OCI-LY7 (cell line): ENCODE results near the gene GBA2. TPM values are rescaled to one million over a fixed set of nuclear protein-coding genes. Genes with fewer than 3 reads are reported as not detected.

Experiments
- BruUV-seq: library from RNA; stranded (reverse); fragments of 400-500 nt; replicated peaks from 2 replicates; lab custom pipeline; 2021; lab: Mats Ljungman, UMichigan
- CTCF ChIA-PET: fragments of 300-600 bp; sonication (Branson Sonifier 250); formaldehyde crosslinking; loops from one replicate; lab custom pipeline; 2022; ENCODE audit warnings: antibody characterized with exemption; ENCODE audit not compliant: unreplicated experiment; lab: Charles Lee
- POLR2A ChIA-PET: fragments of 300-600 bp; sonication (Branson Sonifier 250); formaldehyde crosslinking; loops from one replicate; lab custom pipeline; 2022; ENCODE audit warnings: antibody characterized with exemption; lab: Charles Lee
- DNase-seq: peaks from one replicate; pipeline ENCODE4 v3.0.0-alpha.2; 2015; ENCODE audit warnings: low spot score
- H2AFZ ChIP-seq: fragments of 200-600 bp; sonication (generic), shearing (Covaris generic); 2 replicates; pipeline ENCODE4 v1.6.1; 2014; ENCODE audit warnings: mild to moderate bottlenecking, antibody characterized with exemption, low read length, moderate library complexity
- H3K27ac ChIP-seq: fragments of 200-600 bp; sonication (generic); 2 replicates; pipeline ENCODE4 v1.5.1; 2014; ENCODE audit warnings: mixed run types, low read depth, mild to moderate bottlenecking, moderate library complexity, low read length, inconsistent platforms; ENCODE audit not compliant: poor library complexity, severe bottlenecking
- H3K36me3 ChIP-seq: fragments of 200-600 bp; sonication (generic); 2 replicates; pipeline ENCODE4 v1.6.1; 2014; ENCODE audit warnings: mild to moderate bottlenecking, antibody characterized with exemption, low read length, moderate library complexity, mixed read lengths; ENCODE audit not compliant: insufficient read depth
- H3K4me1 ChIP-seq: fragments of 200-600 bp; sonication (generic); 2 replicates; pipeline ENCODE4 v1.5.1; 2014; ENCODE audit warnings: mild to moderate bottlenecking, low read length; ENCODE audit not compliant: insufficient read depth, poor library complexity, severe bottlenecking
- H3K4me2 ChIP-seq: fragments of 200-600 bp; sonication (generic); 2 replicates; pipeline ENCODE4 v1.6.1; 2014; ENCODE audit warnings: mild to moderate bottlenecking, low read length
- H3K4me3 ChIP-seq: fragments of 200-600 bp; sonication (generic); 2 replicates; pipeline ENCODE4 v1.5.1; 2014; ENCODE audit warnings: mild to moderate bottlenecking, low read depth, low read length; ENCODE audit not compliant: poor library complexity, severe bottlenecking
- H3K79me2 ChIP-seq: fragments of 200-600 bp; sonication (generic); 2 replicates; pipeline ENCODE4 v1.6.1; 2016; ENCODE audit warnings: low read depth, mild to moderate bottlenecking, low read length, moderate library complexity, mixed read lengths; ENCODE audit not compliant: insufficient read depth
- H3K9me2 ChIP-seq: fragments of 200-600 bp; sonication (generic); 2 replicates; pipeline ENCODE4 v1.6.1; 2016; ENCODE audit warnings: mild to moderate bottlenecking, low read length, mixed read lengths; ENCODE audit not compliant: insufficient read depth
- H3K9me3 ChIP-seq: fragments of 200-600 bp; sonication (generic); 2 replicates; pipeline ENCODE4 v1.6.1; 2014; ENCODE audit warnings: mild to moderate bottlenecking, mixed run types, low read length, mixed read lengths
- H4K20me1 ChIP-seq: fragments of 200-600 bp; sonication (generic); 2 replicates; pipeline ENCODE4 v1.6.1; 2014; ENCODE audit warnings: mild to moderate bottlenecking, antibody characterized with exemption, low read length, moderate library complexity, mixed read lengths; ENCODE audit not compliant: insufficient read depth
- CTCF ChIP-seq: fragments of 200-600 bp; sonication (generic); conservative IDR thresholded peaks from 2 replicates; pipeline ENCODE4 v1.5.1; 2014; ENCODE audit warnings: mild to moderate bottlenecking, antibody characterized with exemption, low read length, moderate library complexity, mixed read lengths
- EZH2phosphoT487 ChIP-seq: fragments of 200-600 bp; sonication (generic); IDR thresholded peaks from 2 replicates; pipeline ENCODE4 v1.6.1; 2018; ENCODE audit warnings: low read depth, borderline replicate concordance, mild to moderate bottlenecking, mixed run types, antibody characterized with exemption, low read length, moderate library complexity, mixed read lengths
- intact Hi-C: fragments of 100-400 bp; cut with micrococcal nuclease; formaldehyde crosslinking; loops from one replicate; pipeline ENCODE4 v1.10.0; 2022; ENCODE audit not compliant: unreplicated experiment
- total RNA-seq, 2 experiments: library from RNA; depleted of rRNA in 1 of 2; stranded (reverse); fragments of >200 nt in 1 of 2; shearing (Covaris generic) in 1 of 2; gene quantifications; 2 replicates each; pipeline ENCODE4 v1.2.3, GENCODE V29; 2014 to 2022

The GBA2 gene
- total RNA-seq, 2 experiments from 2014 or later, result 66.0 to 68.2 TPM

- DNase-seq, result no peak
- Histone ChIP-seq H2AFZ (no peak overlapping the region), H3K4me1 (peaks cover 47% of the 10 kb centered on the region), H3K9me3 (no peaks in the 10 kb centered on the region), H3K9me2 (no peaks in the 10 kb centered on the region), H4K20me1 (no peaks in the 10 kb centered on the region), H3K79me2 (no peaks in the 10 kb centered on the region; the same call in 1 of the 2 replicates), H3K36me3 (peaks cover 9% of the 10 kb centered on the region), H3K4me3 (no peak overlapping the region), H3K4me2 (no peak overlapping the region), H3K27ac (no peak overlapping the region)
- POLR2A ChIA-PET, result interaction anchor here (0.6 to 2.0 kb wide), 4 partner anchors 12 to 158 kb away, joined by 3 to 4 read pairs (median 3); partner anchors contain the start of gene ARHGEF39
- intact Hi-C loops, result no loop called here
- no peak for TF ChIP-seq EZH2phosphoT487
- no peak for TF ChIP-seq CTCF
- CTCF ChIA-PET, result interaction anchor here (1.0 kb wide), 1 partner anchor 10 kb away, joined by 4 read pairs; no protein-coding TSS in a partner anchor
- no TSS peak for BruUV-seq
These were observed 29.5 kb upstream of the GBA2 start for GRCh38 chr9:35778496-35778895.

GRCh38 chr9:35776018-35776417 lies 27.0 kb upstream of the GBA2 start:
- peak; percentile 95 for DNase-seq
- Histone ChIP-seq H2AFZ (no peak overlapping the region; the same call in 1 of the 2 replicates), H4K20me1 (no peaks in the 10 kb centered on the region), H3K9me3 (no peaks in the 10 kb centered on the region), H3K9me2 (no peaks in the 10 kb centered on the region), H3K79me2 (no peaks in the 10 kb centered on the region; the same call in 1 of the 2 replicates), H3K36me3 (peaks cover 5% of the 10 kb centered on the region), H3K4me3 (peak overlapping the region; percentile 39), H3K27ac (peak overlapping the region; percentile 89), H3K4me2 (peak overlapping the region; percentile 76), H3K4me1 (peaks cover 58% of the 10 kb centered on the region)
- TF ChIP-seq CTCF, result no peak
- no peak for TF ChIP-seq EZH2phosphoT487
- CTCF ChIA-PET, result interaction anchor here (0.9 to 1.5 kb wide), 4 partner anchors 14 to 48 kb away, joined by 3 to 4 read pairs (median 3); no protein-coding TSS in a partner anchor
- BruUV-seq, result no TSS peak
- intact Hi-C loops, result loop anchor here (1.0 kb wide), 1 partner anchor 19 kb away; no protein-coding TSS in a partner anchor
- POLR2A ChIA-PET, result interaction anchor here (0.5 to 2.4 kb wide), 16 partner anchors 9 to 1611 kb away, joined by 3 to 12 read pairs (median 4); partner anchors contain the start of genes GBA2, RGP1 and TLN1
